CD14-positive monocyte (primary cell): ENCODE results near the gene CHRNG. TPM values are rescaled to one million over a fixed set of nuclear protein-coding genes. Genes with fewer than 3 reads are reported as not detected.
A peak's percentile ranks its signal among the peaks of the same experiment; 100 is the strongest.

Experiments
- DNase-seq, 3 donors: peaks; one replicate each; pipeline ENCODE4 v3.0.0-alpha.2; 2011 to 2022
- H2AFZ ChIP-seq: 2 replicates; pipeline ENCODE4 v1.6.0; 2012; ENCODE audit warnings: mild to moderate bottlenecking, low read depth, low read length, inconsistent platforms; ENCODE audit not compliant: insufficient read depth, poor library complexity, severe bottlenecking
- H3K27ac ChIP-seq, 2 donors: 1 replicate in 1 of 2; 2 replicates in 1 of 2; pipeline ENCODE4 v1.5.1; 2012 to 2013; ENCODE audit warnings: low read length in 2 of 2, control low read depth in 1 of 2, inconsistent platforms in 1 of 2, low read depth in 1 of 2, mild to moderate bottlenecking in 1 of 2
- H3K27me3 ChIP-seq, 2 donors: one replicate each; pipeline versions ENCODE4 v1.6.0 to v1.6.1; 2011 to 2013; ENCODE audit warnings: low read length in 2 of 2; ENCODE audit not compliant: control insufficient read depth in 2 of 2, insufficient read depth in 2 of 2
- H3K36me3 ChIP-seq, 2 donors: replicated peaks in 1 of 2; 1 replicate in 1 of 2; 2 replicates in 1 of 2; pipeline versions ENCODE4 v1.5.1 to v1.6.1; 2012 to 2013; ENCODE audit warnings: low read length in 2 of 2, control low read depth in 1 of 2, inconsistent platforms in 1 of 2, mild to moderate bottlenecking in 1 of 2; ENCODE audit not compliant: insufficient read depth in 2 of 2, control insufficient read depth in 1 of 2
- H3K4me1 ChIP-seq, 2 donors: 1 replicate in 1 of 2; 2 replicates in 1 of 2; pipeline versions ENCODE4 v1.5.1 to v1.6.1; 2012 to 2013; ENCODE audit warnings: low read length in 2 of 2, control low read depth in 1 of 2, inconsistent platforms in 1 of 2, mild to moderate bottlenecking in 1 of 2, moderate library complexity in 1 of 2; ENCODE audit not compliant: insufficient read depth in 2 of 2, control insufficient read depth in 1 of 2
- H3K4me2 ChIP-seq: replicated peaks from 2 replicates; pipeline ENCODE3; 2012; ENCODE audit warnings: low read length, moderate library complexity, mild to moderate bottlenecking; ENCODE audit not compliant: poor library complexity, severe bottlenecking; ENCODE audit errors: extremely low read depth
- H3K4me3 ChIP-seq, 3 experiments: fragments of 200-600 bp in 1 of 3; sonication (generic) in 1 of 3; replicated peaks in 1 of 3; 1 replicate in 2 of 3; 2 replicates in 1 of 3; pipeline ENCODE4 v1.5.1; 2011 to 2013; ENCODE audit warnings: low read length in 3 of 3, mild to moderate bottlenecking in 3 of 3, control low read depth in 2 of 3, low read depth in 2 of 3, inconsistent platforms in 1 of 3, moderate library complexity in 1 of 3
- H3K79me2 ChIP-seq: 2 replicates; pipeline ENCODE4 v1.6.0; 2012; ENCODE audit warnings: mild to moderate bottlenecking, control low read depth, inconsistent platforms, low read length, moderate library complexity; ENCODE audit not compliant: insufficient read depth
- H3K9ac ChIP-seq: 2 replicates; pipeline ENCODE4 v1.6.0; 2017; ENCODE audit warnings: low read length, mild to moderate bottlenecking; ENCODE audit not compliant: insufficient read depth, poor library complexity, severe bottlenecking
- H3K9me3 ChIP-seq, 2 donors: replicated peaks in 1 of 2; 1 replicate in 1 of 2; 2 replicates in 1 of 2; pipeline versions ENCODE4 v1.5.1 to v1.6.1; 2012 to 2013; ENCODE audit warnings: low read length in 2 of 2, control low read depth in 1 of 2; ENCODE audit not compliant: control insufficient read depth in 1 of 2, insufficient read depth in 1 of 2
- H4K20me1 ChIP-seq: 2 replicates; pipeline ENCODE4 v1.6.0; 2012; ENCODE audit warnings: mild to moderate bottlenecking, low read length, control low read depth, moderate library complexity; ENCODE audit not compliant: insufficient read depth
- H3K27ac Mint-ChIP-seq, 7 donors: one replicate each; pipeline ENCODE4 v1.8.0; 2020; ENCODE audit warnings: mild to moderate bottlenecking in 7 of 7, mixed read lengths in 7 of 7, moderate library complexity in 6 of 7, inconsistent platforms in 2 of 7
- H3K27me3 Mint-ChIP-seq, 3 donors: one replicate each; pipeline ENCODE4 v1.8.0; 2021 to 2022; ENCODE audit warnings: low read depth in 3 of 3, mild to moderate bottlenecking in 3 of 3, mixed read lengths in 3 of 3, moderate library complexity in 3 of 3, inconsistent platforms in 1 of 3
- H3K36me3 Mint-ChIP-seq, 2 donors: one replicate each; pipeline ENCODE4 v1.8.0; 2020; ENCODE audit warnings: mixed read lengths in 2 of 2, inconsistent platforms in 1 of 2, mild to moderate bottlenecking in 1 of 2
- H3K4me1 Mint-ChIP-seq: one replicate; pipeline ENCODE4 v1.8.0; 2020; ENCODE audit warnings: mild to moderate bottlenecking, mixed read lengths
- H3K4me3 Mint-ChIP-seq, 2 donors: one replicate each; pipeline ENCODE4 v1.8.0; 2020; ENCODE audit warnings: mild to moderate bottlenecking in 2 of 2, mixed read lengths in 2 of 2, moderate library complexity in 1 of 2
- H3K9me3 Mint-ChIP-seq, 7 donors: one replicate each; pipeline ENCODE4 v1.8.0; 2020 to 2022; ENCODE audit warnings: mixed read lengths in 7 of 7, mild to moderate bottlenecking in 6 of 7, moderate library complexity in 6 of 7, inconsistent platforms in 2 of 7
- CTCF ChIP-seq: fragments of 200-600 bp; IDR thresholded peaks from one replicate; pipeline ENCODE4 v1.8.0; 2022; ENCODE audit warnings: antibody characterized with exemption, mild to moderate bottlenecking
- WGBS: methylation state at CpG from one replicate; pipeline ENCODE4 v1.1.5; 2013; ENCODE audit warnings: missing lambda C conversion rate; ENCODE audit not compliant: insufficient coverage; 5-methylcytosine and 5-hydroxymethylcytosine counted together
- intact Hi-C, 2 donors: fragments of 100-400 bp; cut with micrococcal nuclease; formaldehyde crosslinking; loops; one replicate each; pipeline versions ENCODE4 v1.15.0 to v1.15.1; 2023
- polyA plus RNA-seq, 3 donors: library from polyadenylated mRNA; depleted of rRNA in 1 of 3; unstranded in 2 of 3; stranded (reverse) in 1 of 3; fragments of 300-500 nt in 2 of 3; fragments of >200 nt in 1 of 3; fragmentation: Illumina TruSeq in 2 of 3; gene quantifications; 1 replicate in 2 of 3; 2 replicates in 1 of 3; pipeline ENCODE4 v1.2.3, GENCODE V29; 2012 to 2021

Gene CHRNG
- polyA plus RNA-seq, 3 donors = not detected

DNA sequence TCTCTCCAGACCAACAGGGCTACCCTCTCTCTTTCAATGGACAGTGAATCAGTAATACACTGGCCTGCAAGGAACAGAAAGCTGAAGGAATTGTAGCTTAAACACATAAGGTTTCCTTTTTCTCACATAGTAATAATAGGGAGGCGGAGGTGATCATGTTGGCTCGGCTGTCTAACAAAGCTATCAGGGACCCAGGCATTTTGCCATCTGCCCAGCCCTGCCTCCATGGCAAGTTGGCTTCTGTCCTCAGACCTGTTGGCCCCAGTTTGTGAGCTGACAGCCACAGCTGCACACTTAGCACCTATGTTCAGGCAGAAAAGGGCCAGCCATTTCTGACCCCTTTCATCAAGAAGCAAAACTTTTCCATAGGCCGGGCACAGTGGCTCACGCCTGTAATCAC is 2.0 kb upstream of the CHRNG start:
- H3K4me1 Mint-ChIP-seq = peaks cover 25% of the 10 kb centered on the region
- no peak overlapping the region for H3K27ac Mint-ChIP-seq
- Histone ChIP-seq H3K4me3 (no peak overlapping the region), H3K27ac (no peak overlapping the region), H3K27me3 (no peaks in the 10 kb centered on the region), H3K79me2 (no peaks in the 10 kb centered on the region), H3K9ac (no peak overlapping the region), H3K9me3 (peaks cover 7% of the 10 kb centered on the region in 2 donors), H3K36me3 (no peaks in the 10 kb centered on the region), H4K20me1 (no peaks in the 10 kb centered on the region), H2AFZ (no peak overlapping the region), H3K4me1 (peaks cover 31 to 42% of the 10 kb centered on the region in 2 donors), H3K4me2 (no peak overlapping the region)
- peaks cover 7 to 20% (median 9%) of the 10 kb centered on the region in 3 donors for H3K27me3 Mint-ChIP-seq
- no peaks in the 10 kb centered on the region for H3K36me3 Mint-ChIP-seq
- H3K9me3 Mint-ChIP-seq = peaks cover 7 to 11% (median 9%) of the 10 kb centered on the region in 7 donors
- WGBS = 100% methylated on average over 2 of the region's 4 CpGs
- peak overlapping the region in 1 of 2 donors; percentile 42 for H3K4me3 Mint-ChIP-seq
- no peak for TF ChIP-seq CTCF
- intact Hi-C loops = no loop called here
- DNase-seq = no peak

DNA sequence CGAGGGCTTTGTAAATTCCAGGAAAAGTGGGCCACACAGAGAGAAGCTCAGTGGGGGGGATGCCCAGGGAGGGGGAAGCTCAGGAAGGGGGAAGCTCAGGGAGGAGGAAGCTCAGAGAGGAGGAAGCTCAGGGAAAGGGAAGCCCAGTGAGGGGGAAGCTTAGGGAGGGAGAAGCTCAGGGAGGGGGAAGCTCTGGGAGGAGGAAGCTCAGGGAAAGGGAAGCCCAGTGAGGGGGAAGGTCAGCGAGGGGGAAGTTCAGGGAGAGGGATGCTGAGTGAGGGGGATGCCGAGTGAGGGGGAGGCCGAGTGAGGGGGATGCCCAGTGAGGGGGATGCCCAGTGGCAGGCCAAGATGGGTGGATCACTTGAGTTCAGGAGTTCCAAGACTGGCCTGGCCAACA is 821 bp upstream of the CHRNG start:
- peaks cover 7% of the 10 kb centered on the region in 2 donors for H3K9me3 ChIP-seq
- no peak for TF ChIP-seq CTCF
- H2AFZ ChIP-seq = no peak overlapping the region
- H3K36me3 ChIP-seq = no peaks in the 10 kb centered on the region
- peak overlapping the region; percentile 37 to 55 for H3K27ac ChIP-seq
- H4K20me1 ChIP-seq = peaks cover 2% of the 10 kb centered on the region
- peaks cover 25% of the 10 kb centered on the region for H3K4me1 Mint-ChIP-seq
- WGBS = 7% methylated on average over 1 of the region's 4 CpGs
- H3K79me2 ChIP-seq = no peaks in the 10 kb centered on the region
- peak overlapping the region in 1 of 3 experiments; percentile 33 for H3K4me3 ChIP-seq
- no peak overlapping the region for H3K9ac ChIP-seq
- peaks cover 31 to 42% of the 10 kb centered on the region in 2 donors for H3K4me1 ChIP-seq
- intact Hi-C loops = no loop called here
- DNase-seq = peak; percentile 32 to 87 (median 52)
- peak overlapping the region in 6 of 7 donors; percentile 35 to 90 (median 68) for H3K27ac Mint-ChIP-seq
- peaks cover 7 to 11% (median 9%) of the 10 kb centered on the region in 7 donors for H3K9me3 Mint-ChIP-seq
- H3K4me2 ChIP-seq = peak overlapping the region; percentile 42
- H3K27me3 ChIP-seq = no peaks in the 10 kb centered on the region
- H3K27me3 Mint-ChIP-seq = peaks cover 9 to 20% (median 13%) of the 10 kb centered on the region in 3 donors
- peaks cover 3% of the 10 kb centered on the region in 2 donors for H3K36me3 Mint-ChIP-seq
- peak overlapping the region in 1 of 2 donors; percentile 68 for H3K4me3 Mint-ChIP-seq
